Amniotic epithelial cell (primary cell): Measurements from ENCODE around the gene MED1.
"Not testable (repeated sequence)": the region's sequence is repeated elsewhere in the genome, so short reads cannot be mapped to it uniquely, and the experiment has no call there.

Source experiments
- DNase-seq: peaks from one replicate; pipeline ENCODE4 v3.0.0-alpha.2; 2010; ENCODE audit warnings: low read depth

The MED1 gene

GRCh38 chr17:39439868-39440267 is 11.2 kb downstream of the MED1 start:
- DNase-seq = not testable (repeated sequence)

GRCh38 chr17:39429600-39429999 is 21.5 kb downstream of the MED1 start:
- DNase-seq = no peak

GRCh38 chr17:39416141-39416540 is 34.9 kb downstream of the MED1 start:
- no peak for DNase-seq

- no peak for DNase-seq
Observed at GRCh38 chr17:39410279-39410678, 40.8 kb downstream of the MED1 start.

- no peak for DNase-seq
Observed at GRCh38 chr17:39408360-39408759, 42.7 kb downstream of the MED1 start.

- no peak for DNase-seq
Observed at GRCh38 chr17:39406951-39407350, 44.1 kb downstream of the MED1 start.

- DNase-seq = no peak
Observed at GRCh38 chr17:39405436-39405835, 45.6 kb downstream of the MED1 start.

- DNase-seq = peak; percentile 92
Observed at GRCh38 chr17:39404542-39405378, 46.3 kb downstream of the MED1 start.

- no peak for DNase-seq
Observed at GRCh38 chr17:39402890-39403605, 48.0 kb downstream of the MED1 start.

- peak; percentile 91 for DNase-seq
Observed at GRCh38 chr17:39402244-39402889, 48.7 kb downstream of the MED1 start.

- DNase-seq = peak; percentile 81
Observed at GRCh38 chr17:39401412-39402243, 49.4 kb downstream of the MED1 start, which contains the start of gene FBXL20. TSS of gene FBXL20 (minus strand) at chr17:39401626. CDS start at chr17:39401402, 224 bp downstream.

- no peak for DNase-seq
Observed at GRCh38 chr17:39400547-39401411, 50.3 kb downstream of the MED1 start.

GRCh38 chr17:39399791-39400190 is 51.3 kb downstream of the MED1 start:
- no peak for DNase-seq

- DNase-seq = no peak
Observed at GRCh38 chr17:39393736-39394135, 57.3 kb downstream of the MED1 start.

- DNase-seq = no peak
Observed at GRCh38 chr17:39391448-39391847, 59.6 kb downstream of the MED1 start.

- DNase-seq = no peak
Observed at GRCh38 chr17:39385040-39385439, 66.0 kb downstream of the MED1 start.

GRCh38 chr17:39380144-39380543 is 70.9 kb downstream of the MED1 start:
- DNase-seq = no peak

- DNase-seq = peak; percentile 67
Observed at GRCh38 chr17:39376434-39376833, 74.6 kb downstream of the MED1 start.

GRCh38 chr17:39367805-39368204 is 83.3 kb downstream of the MED1 start:
- DNase-seq = not testable (repeated sequence)

- no peak for DNase-seq
Observed at GRCh38 chr17:39365872-39366271, 85.2 kb downstream of the MED1 start.

GRCh38 chr17:39365242-39365641 is 85.8 kb downstream of the MED1 start:
- peak; percentile 76 for DNase-seq
